D721Med (cell line): ENCODE results near the gene USF2.
"Not testable (repeated sequence)": the region's sequence is repeated elsewhere in the genome, so short reads cannot be mapped to it uniquely, and the experiment has no call there.

ENCODE experiments used
- DNase-seq: peaks from one replicate; pipeline ENCODE4 v3.0.0; 2011; ENCODE audit warnings: low spot score; ENCODE audit not compliant: insufficient read length
- FAIRE-seq: peaks from 2 replicates; lab custom pipeline; 2011; peaks lifted over from hg19 to GRCh38; lab: Jason Lieb, UNC
- TF ChIP-seq, protein P1 (sequence below): IDR thresholded peaks from 2 replicates; pipeline ENCODE4 v1.5.1; 2012; ENCODE audit warnings: mild to moderate bottlenecking, control low read depth; ENCODE audit not compliant: insufficient read depth; ENCODE audit errors: missing control alignments

The USF2 gene

DNA sequence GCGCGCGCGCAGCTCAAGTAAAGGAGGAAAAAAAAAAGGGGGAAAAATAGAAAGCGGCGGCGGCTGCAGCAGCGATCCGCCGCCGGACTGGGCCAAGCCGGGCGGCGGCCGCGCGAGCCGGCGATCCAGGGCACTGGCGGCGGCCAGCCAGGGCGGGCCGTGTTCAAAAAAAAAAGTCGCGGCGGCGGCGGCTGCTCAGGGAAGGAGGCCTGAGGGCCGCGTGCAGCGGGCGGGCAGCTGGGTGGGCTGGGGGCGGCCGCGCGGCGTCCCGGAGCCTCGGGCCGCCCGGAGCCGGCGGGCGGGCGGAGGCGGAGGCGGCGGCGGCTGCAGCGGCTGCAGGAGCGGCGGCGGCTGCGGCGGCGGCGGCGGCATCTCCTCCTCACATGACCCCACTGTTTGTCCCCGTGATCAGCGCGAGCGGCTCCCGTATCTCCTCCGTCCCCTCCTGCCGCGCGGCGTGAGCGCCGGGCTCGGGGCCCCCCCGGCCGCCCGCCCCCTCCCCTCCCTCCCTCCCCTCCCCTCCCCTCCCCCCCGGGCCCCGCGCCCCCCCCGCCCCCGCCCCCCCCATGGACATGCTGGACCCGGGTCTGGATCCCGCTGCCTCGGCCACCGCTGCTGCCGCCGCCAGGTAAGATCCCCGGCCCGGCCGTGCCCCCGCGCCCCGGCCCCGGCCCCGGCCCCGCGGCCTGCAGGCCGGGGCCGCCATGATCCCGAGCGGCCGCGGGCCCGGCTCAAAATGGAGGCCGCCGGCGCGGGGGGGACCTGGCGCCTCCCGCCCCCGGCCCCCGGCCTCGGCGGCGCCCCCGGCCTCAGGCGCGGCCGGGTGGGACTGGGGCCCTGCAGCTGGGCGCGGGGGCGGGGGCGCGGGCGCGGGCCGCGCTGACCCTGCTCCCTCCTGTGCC lies at the start of gene USF2:
Gene USF2, plus strand, starts transcription at position 427 of the 902 bp plus-strand sequence. Its CDS starts 140 bp downstream, at position 567.
- DNase-seq (no peak), FAIRE-seq (no peak)
- TF ChIP-seq, protein P1, sequence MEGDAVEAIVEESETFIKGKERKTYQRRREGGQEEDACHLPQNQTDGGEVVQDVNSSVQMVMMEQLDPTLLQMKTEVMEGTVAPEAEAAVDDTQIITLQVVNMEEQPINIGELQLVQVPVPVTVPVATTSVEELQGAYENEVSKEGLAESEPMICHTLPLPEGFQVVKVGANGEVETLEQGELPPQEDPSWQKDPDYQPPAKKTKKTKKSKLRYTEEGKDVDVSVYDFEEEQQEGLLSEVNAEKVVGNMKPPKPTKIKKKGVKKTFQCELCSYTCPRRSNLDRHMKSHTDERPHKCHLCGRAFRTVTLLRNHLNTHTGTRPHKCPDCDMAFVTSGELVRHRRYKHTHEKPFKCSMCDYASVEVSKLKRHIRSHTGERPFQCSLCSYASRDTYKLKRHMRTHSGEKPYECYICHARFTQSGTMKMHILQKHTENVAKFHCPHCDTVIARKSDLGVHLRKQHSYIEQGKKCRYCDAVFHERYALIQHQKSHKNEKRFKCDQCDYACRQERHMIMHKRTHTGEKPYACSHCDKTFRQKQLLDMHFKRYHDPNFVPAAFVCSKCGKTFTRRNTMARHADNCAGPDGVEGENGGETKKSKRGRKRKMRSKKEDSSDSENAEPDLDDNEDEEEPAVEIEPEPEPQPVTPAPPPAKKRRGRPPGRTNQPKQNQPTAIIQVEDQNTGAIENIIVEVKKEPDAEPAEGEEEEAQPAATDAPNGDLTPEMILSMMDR = no peak

DNA sequence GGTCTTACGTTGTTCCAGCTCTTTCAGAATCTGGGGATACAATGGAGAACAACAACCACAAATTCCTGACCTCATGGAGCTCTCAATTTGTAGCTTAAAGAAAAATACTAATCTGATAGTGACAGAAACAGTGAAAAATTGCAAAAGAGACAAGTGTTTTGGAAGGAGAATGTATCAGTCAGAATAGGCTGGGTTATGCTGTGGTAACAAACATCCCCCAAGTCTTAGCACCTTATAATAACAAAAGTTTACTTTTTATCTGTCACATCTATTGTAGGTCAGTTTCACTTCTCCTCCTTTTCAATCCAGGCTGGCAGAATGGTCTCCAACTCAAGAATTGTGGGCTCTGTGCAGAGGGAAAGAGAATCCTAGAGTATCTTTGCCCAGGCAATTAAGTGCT lies 49.8 kb upstream of the USF2 start:
- TF ChIP-seq, protein P1 = no peak
- FAIRE-seq (no peak), DNase-seq (no peak)

GRCh38 chr19:35220315-35220921 lies 48.3 kb upstream of the USF2 start:
- no peak for DNase-seq
- no peak for FAIRE-seq
- TF ChIP-seq, protein P1 = no peak

DNA sequence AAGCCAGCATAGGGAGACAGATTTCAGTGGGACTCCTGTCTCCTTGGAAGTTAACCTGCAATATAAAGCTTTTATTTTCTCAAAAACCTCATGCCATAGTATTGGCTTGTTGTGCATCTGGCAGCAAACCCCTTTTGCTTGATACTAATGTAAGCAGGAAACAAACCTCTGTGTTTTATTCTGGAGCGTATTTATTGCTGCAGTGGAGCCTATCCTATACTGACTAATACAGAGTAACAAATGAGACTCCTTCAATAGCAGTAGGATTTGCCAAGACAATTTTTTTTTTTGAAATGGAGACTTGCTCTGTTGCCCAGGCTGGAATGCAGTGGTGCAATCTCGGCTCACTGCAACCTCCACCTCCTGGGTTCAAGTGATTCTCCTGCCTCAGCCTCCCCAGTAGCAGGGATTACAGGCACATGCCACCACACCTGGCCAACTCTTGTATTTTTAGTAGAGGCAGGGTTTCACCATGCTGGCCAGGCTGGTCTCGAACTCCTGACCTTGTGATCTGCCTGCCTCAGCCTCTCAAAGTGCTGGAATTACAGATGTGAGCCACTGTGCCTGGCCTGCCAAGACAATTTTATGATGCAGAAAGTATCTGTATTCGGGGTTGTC lies 47.7 kb upstream of the USF2 start:
- not testable (repeated sequence) for FAIRE-seq

DNA sequence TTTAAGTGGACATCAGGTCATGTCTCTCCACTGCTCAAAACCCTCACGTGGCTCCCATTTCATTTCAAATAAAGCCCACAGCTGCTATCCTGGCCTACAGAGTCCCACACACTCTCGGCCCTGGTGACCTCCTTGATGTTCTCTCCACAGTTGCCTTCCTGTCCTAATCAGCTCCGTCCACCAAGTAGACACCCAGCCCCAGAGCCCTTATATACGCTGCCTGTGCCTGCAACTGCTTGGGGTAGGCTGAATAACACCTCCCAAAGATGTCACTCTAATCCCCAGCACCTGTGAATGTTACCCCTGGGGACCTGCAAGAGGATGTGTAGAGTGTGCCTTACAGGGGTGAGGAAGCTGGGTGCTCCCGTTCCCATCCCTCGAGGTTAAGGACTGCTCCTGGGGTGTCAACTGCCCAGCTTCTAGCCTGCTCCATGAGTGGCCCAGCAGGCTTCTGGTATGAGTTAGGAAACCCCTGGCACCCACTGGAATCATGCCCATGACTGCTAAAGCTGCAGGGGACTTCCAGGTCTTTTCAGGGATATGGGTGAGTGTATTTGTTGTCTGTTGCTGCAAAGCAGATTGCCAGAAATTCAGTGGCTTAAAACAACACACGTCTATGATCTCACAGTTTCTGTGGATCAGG lies 46.3 kb upstream of the USF2 start:
- DNase-seq (no peak), FAIRE-seq (no peak)
- TF ChIP-seq, protein P1 = no peak

More for the DNA sequence above, 47.7 kb upstream of the USF2 start:
- DNase-seq = not testable (repeated sequence)

- DNase-seq = no peak
- no peak for FAIRE-seq
- TF ChIP-seq, protein P1 = no peak
These were observed 45.5 kb upstream of the USF2 start for GRCh38 chr19:35223084-35223790.
